ENCODE measurements around the gene CCDC28A. TPM values are rescaled to one million over a fixed set of nuclear protein-coding genes. Genes with fewer than 3 reads are reported as not detected.

The CCDC28A gene
- total RNA-seq, 1 experiment from 2014 or later, result 12.0 TPM

GRCh38 chr6:138833816-138834539, 60.4 kb downstream of the CCDC28A start:
- Histone ChIP-seq H3K9ac (ENCODE audit: low read length) (no peak overlapping the region), H3K9me3 (ENCODE audit: control insufficient read depth in 1 of 2, insufficient read depth in 1 of 2, low read depth in 1 of 2, low read length in 2 of 2) (no peaks in the 10 kb centered on the region), H3K4me1 (ENCODE audit: control insufficient read depth in 1 of 2, insufficient read depth in 2 of 2, low read length in 2 of 2) (no peaks in the 10 kb centered on the region), H3K79me2 (ENCODE audit: insufficient read depth, low read length) (no peaks in the 10 kb centered on the region), H3K4me2 (ENCODE audit: low read length) (no peak overlapping the region), H3K36me3 (ENCODE audit: control insufficient read depth in 1 of 2, insufficient read depth in 2 of 2, low read length in 2 of 2) (no peaks in the 10 kb centered on the region), H3K4me3 (replicated peaks in 1 of 2; ENCODE audit: low read depth in 1 of 2, low read length in 2 of 2) (no peak overlapping the region), H3K27ac (ENCODE audit: low read depth, low read length) (no peak overlapping the region), H3K27me3 (ENCODE audit: insufficient read depth, low read length) (no peaks in the 10 kb centered on the region), H4K20me1 (ENCODE audit: insufficient read depth) (no peaks in the 10 kb centered on the region), H2AFZ (ENCODE audit: low read depth, low read length, poor library complexity, severe bottlenecking) (no peak overlapping the region), H3K9me2 (ENCODE audit: insufficient read depth) (no peaks in the 10 kb centered on the region)
- DNase-seq (ENCODE audit: low read depth, low spot score) (no peak), ATAC-seq (no peak)
- TF ChIP-seq POLR2AphosphoS5 (IDR thresholded peaks at IDR 0.05; ENCODE audit: low read depth, low read length), result no peak
- TF ChIP-seq, protein P1, sequence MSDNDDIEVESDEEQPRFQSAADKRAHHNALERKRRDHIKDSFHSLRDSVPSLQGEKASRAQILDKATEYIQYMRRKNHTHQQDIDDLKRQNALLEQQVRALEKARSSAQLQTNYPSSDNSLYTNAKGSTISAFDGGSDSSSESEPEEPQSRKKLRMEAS (IDR thresholded peaks at IDR 0.05), result no peak
- TF ChIP-seq JUND (IDR thresholded peaks at IDR 0.05), result no peak
- no peak for TF ChIP-seq ZFX (IDR thresholded peaks at IDR 0.05)
- TF ChIP-seq, protein P2, sequence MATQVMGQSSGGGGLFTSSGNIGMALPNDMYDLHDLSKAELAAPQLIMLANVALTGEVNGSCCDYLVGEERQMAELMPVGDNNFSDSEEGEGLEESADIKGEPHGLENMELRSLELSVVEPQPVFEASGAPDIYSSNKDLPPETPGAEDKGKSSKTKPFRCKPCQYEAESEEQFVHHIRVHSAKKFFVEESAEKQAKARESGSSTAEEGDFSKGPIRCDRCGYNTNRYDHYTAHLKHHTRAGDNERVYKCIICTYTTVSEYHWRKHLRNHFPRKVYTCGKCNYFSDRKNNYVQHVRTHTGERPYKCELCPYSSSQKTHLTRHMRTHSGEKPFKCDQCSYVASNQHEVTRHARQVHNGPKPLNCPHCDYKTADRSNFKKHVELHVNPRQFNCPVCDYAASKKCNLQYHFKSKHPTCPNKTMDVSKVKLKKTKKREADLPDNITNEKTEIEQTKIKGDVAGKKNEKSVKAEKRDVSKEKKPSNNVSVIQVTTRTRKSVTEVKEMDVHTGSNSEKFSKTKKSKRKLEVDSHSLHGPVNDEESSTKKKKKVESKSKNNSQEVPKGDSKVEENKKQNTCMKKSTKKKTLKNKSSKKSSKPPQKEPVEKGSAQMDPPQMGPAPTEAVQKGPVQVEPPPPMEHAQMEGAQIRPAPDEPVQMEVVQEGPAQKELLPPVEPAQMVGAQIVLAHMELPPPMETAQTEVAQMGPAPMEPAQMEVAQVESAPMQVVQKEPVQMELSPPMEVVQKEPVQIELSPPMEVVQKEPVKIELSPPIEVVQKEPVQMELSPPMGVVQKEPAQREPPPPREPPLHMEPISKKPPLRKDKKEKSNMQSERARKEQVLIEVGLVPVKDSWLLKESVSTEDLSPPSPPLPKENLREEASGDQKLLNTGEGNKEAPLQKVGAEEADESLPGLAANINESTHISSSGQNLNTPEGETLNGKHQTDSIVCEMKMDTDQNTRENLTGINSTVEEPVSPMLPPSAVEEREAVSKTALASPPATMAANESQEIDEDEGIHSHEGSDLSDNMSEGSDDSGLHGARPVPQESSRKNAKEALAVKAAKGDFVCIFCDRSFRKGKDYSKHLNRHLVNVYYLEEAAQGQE (IDR thresholded peaks at IDR 0.05; ENCODE audit: low read depth), result no peak
- no peak for TF ChIP-seq EGR1 (IDR thresholded peaks at IDR 0.05; ENCODE audit: low read depth)
- TF ChIP-seq, protein P3, sequence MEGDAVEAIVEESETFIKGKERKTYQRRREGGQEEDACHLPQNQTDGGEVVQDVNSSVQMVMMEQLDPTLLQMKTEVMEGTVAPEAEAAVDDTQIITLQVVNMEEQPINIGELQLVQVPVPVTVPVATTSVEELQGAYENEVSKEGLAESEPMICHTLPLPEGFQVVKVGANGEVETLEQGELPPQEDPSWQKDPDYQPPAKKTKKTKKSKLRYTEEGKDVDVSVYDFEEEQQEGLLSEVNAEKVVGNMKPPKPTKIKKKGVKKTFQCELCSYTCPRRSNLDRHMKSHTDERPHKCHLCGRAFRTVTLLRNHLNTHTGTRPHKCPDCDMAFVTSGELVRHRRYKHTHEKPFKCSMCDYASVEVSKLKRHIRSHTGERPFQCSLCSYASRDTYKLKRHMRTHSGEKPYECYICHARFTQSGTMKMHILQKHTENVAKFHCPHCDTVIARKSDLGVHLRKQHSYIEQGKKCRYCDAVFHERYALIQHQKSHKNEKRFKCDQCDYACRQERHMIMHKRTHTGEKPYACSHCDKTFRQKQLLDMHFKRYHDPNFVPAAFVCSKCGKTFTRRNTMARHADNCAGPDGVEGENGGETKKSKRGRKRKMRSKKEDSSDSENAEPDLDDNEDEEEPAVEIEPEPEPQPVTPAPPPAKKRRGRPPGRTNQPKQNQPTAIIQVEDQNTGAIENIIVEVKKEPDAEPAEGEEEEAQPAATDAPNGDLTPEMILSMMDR (IDR thresholded peaks at IDR 0.05 in 2 of 3, conservative IDR thresholded peaks at IDR 0.05 in 1 of 3; ENCODE audit: borderline replicate concordance in 1 of 3, insufficient read depth in 1 of 3, low read depth in 2 of 3, low read length in 2 of 3), result no peak
- no peak for TF ChIP-seq CBX3 (IDR thresholded peaks at IDR 0.05; ENCODE audit: low read depth)
- no peak for TF ChIP-seq SP1 (IDR thresholded peaks at IDR 0.05; ENCODE audit: low read depth)
- no peak for TF ChIP-seq SIN3A (IDR thresholded peaks at IDR 0.05; ENCODE audit: low read depth)
- TF ChIP-seq CEBPB (IDR thresholded peaks at IDR 0.05; ENCODE audit: low read depth), result no peak
- TF ChIP-seq EZH2 (IDR thresholded peaks at IDR 0.05), result no peak
- TF ChIP-seq TCF7L2 (IDR thresholded peaks at IDR 0.05; ENCODE audit: borderline replicate concordance, extremely low read depth, insufficient read depth, insufficient read length), result no peak
- TF ChIP-seq EZH2phosphoT487 (IDR thresholded peaks at IDR 0.05; ENCODE audit: borderline replicate concordance), result no peak
- no peak for TF ChIP-seq FOSL1 (IDR thresholded peaks at IDR 0.05; ENCODE audit: low read depth)
- TF ChIP-seq RAD21 (IDR thresholded peaks at IDR 0.05; ENCODE audit: low read depth), result no peak
- no peak for TF ChIP-seq POLR2A (IDR thresholded peaks at IDR 0.05; ENCODE audit: borderline replicate concordance, extremely low read depth, insufficient read depth, insufficient read length)
- BruUV-seq (replicated peaks), result no TSS peak
- ChIA-PET CTCF (no interaction called here), POLR2A (no interaction called here), RAD21 (ENCODE audit: low non-redundant PET in 1 of 2, low total read pairs in 2 of 2, uncharacterized antibody in 2 of 2, unreplicated experiment in 2 of 2) (no interaction called here)
- intact Hi-C loops (cut with micrococcal nuclease), result no loop called here

All from HCT116 (cell line).